ENCODE results near the gene RNF224. TPM values are rescaled to one million over a fixed set of nuclear protein-coding genes. Genes with fewer than 3 reads are reported as not detected.
A peak's percentile ranks its signal among the peaks of the same experiment; 100 is the strongest.

The RNF224 gene
- total RNA-seq, 1 experiment from 2014 or later, result 0.27 TPM

- ChIA-PET CTCF (no interaction called here), POLR2A (interaction anchor here (0.6 to 0.8 kb wide), 2 partner anchors 12 to 23 kb away, joined by 3 read pairs; partner anchors contain the start of genes NDOR1, TMEM203 and TUBB4B)
- H3K36me3 Mint-ChIP-seq (ENCODE audit: insufficient read depth, unreplicated experiment), result peaks cover 27% of the 10 kb centered on the region
- no peaks in the 10 kb centered on the region for H3K9me3 Mint-ChIP-seq (ENCODE audit: unreplicated experiment)
- peak overlapping the region; percentile 71 for H3K27ac Mint-ChIP-seq (ENCODE audit: unreplicated experiment)
- H3K27me3 ChIP-seq (replicated peaks; ENCODE audit: control insufficient read depth, insufficient read depth, low read length), result no peaks in the 10 kb centered on the region
- no peaks in the 10 kb centered on the region for H3K27me3 Mint-ChIP-seq (ENCODE audit: insufficient read depth, unreplicated experiment)
- intact Hi-C loops (cut with micrococcal nuclease; ENCODE audit: unreplicated experiment), result no loop called here
- H3K4me1 ChIP-seq, result peaks cover 25% of the 10 kb centered on the region
- TF ChIP-seq, protein P1, sequence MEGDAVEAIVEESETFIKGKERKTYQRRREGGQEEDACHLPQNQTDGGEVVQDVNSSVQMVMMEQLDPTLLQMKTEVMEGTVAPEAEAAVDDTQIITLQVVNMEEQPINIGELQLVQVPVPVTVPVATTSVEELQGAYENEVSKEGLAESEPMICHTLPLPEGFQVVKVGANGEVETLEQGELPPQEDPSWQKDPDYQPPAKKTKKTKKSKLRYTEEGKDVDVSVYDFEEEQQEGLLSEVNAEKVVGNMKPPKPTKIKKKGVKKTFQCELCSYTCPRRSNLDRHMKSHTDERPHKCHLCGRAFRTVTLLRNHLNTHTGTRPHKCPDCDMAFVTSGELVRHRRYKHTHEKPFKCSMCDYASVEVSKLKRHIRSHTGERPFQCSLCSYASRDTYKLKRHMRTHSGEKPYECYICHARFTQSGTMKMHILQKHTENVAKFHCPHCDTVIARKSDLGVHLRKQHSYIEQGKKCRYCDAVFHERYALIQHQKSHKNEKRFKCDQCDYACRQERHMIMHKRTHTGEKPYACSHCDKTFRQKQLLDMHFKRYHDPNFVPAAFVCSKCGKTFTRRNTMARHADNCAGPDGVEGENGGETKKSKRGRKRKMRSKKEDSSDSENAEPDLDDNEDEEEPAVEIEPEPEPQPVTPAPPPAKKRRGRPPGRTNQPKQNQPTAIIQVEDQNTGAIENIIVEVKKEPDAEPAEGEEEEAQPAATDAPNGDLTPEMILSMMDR (IDR thresholded peaks at IDR 0.05; ENCODE audit: insufficient read depth in 1 of 2, low read depth in 1 of 2, low read length in 1 of 2, severe bottlenecking in 1 of 2, unreplicated experiment in 1 of 2), result no peak
- H3K9me3 ChIP-seq, result no peaks in the 10 kb centered on the region
- H3K4me1 Mint-ChIP-seq (ENCODE audit: low read depth, unreplicated experiment), result peaks cover 6% of the 10 kb centered on the region
- peak overlapping the region; percentile 66 for H3K4me3 Mint-ChIP-seq (ENCODE audit: unreplicated experiment)
- BruUV-seq (replicated peaks), result TSS peak; percentile 8
- H3K4me3 ChIP-seq (ENCODE audit: low read depth, low read length), result peak overlapping the region; percentile 23
- H3K36me3 ChIP-seq (ENCODE audit: control insufficient read depth, insufficient read depth, low read length), result no peaks in the 10 kb centered on the region
- peak; percentile 83 to 88 for DNase-seq
Observed at GRCh38 chr9:137217276-137218211, 9.8 kb upstream of the RNF224 start.

GRCh38 chr9:137218212-137218753, 9.0 kb upstream of the RNF224 start:
- no peaks in the 10 kb centered on the region for H3K36me3 ChIP-seq (ENCODE audit: control insufficient read depth, insufficient read depth, low read length)
- BruUV-seq (replicated peaks), result no TSS peak
- POLR2A ChIA-PET, result interaction anchor here (0.5 to 0.6 kb wide), 2 partner anchors 13 to 28 kb away, joined by 3 to 5 read pairs; partner anchors contain the start of genes NDOR1 and TMEM203
- intact Hi-C loops (cut with micrococcal nuclease; ENCODE audit: unreplicated experiment), result no loop called here
- CTCF ChIA-PET, result interaction anchor here (0.8 kb wide), 2 partner anchors 18 to 189 kb away, joined by 3 to 8 read pairs; no protein-coding TSS in a partner anchor
- H3K4me1 ChIP-seq, result peaks cover 25% of the 10 kb centered on the region
- Mint-ChIP-seq H3K36me3 (ENCODE audit: insufficient read depth, unreplicated experiment) (peaks cover 33% of the 10 kb centered on the region), H3K27me3 (ENCODE audit: insufficient read depth, unreplicated experiment) (no peaks in the 10 kb centered on the region), H3K4me1 (ENCODE audit: low read depth, unreplicated experiment) (peaks cover 6% of the 10 kb centered on the region), H3K4me3 (ENCODE audit: unreplicated experiment) (peak overlapping the region; percentile 31), H3K9me3 (ENCODE audit: unreplicated experiment) (no peaks in the 10 kb centered on the region), H3K27ac (ENCODE audit: unreplicated experiment) (no peak overlapping the region)
- TF ChIP-seq, protein P1 (IDR thresholded peaks at IDR 0.05; ENCODE audit: insufficient read depth in 1 of 2, low read depth in 1 of 2, low read length in 1 of 2, severe bottlenecking in 1 of 2, unreplicated experiment in 1 of 2), result no peak
- H3K4me3 ChIP-seq (ENCODE audit: low read depth, low read length), result no peak overlapping the region
- H3K27me3 ChIP-seq (replicated peaks; ENCODE audit: control insufficient read depth, insufficient read depth, low read length), result no peaks in the 10 kb centered on the region
- no peaks in the 10 kb centered on the region for H3K9me3 ChIP-seq
- DNase-seq, result no peak

- CTCF ChIA-PET, result interaction anchor here (0.8 to 0.9 kb wide), 3 partner anchors 18 to 189 kb away, joined by 3 to 8 read pairs (median 3); partner anchors contain the start of gene SSNA1
- Histone ChIP-seq H3K4me1 (peaks cover 25% of the 10 kb centered on the region), H3K9me3 (no peaks in the 10 kb centered on the region), H3K36me3 (ENCODE audit: control insufficient read depth, insufficient read depth, low read length) (no peaks in the 10 kb centered on the region), H3K27me3 (replicated peaks; ENCODE audit: control insufficient read depth, insufficient read depth, low read length) (no peaks in the 10 kb centered on the region), H3K4me3 (ENCODE audit: low read depth, low read length) (no peak overlapping the region)
- peaks cover 6% of the 10 kb centered on the region for H3K4me1 Mint-ChIP-seq (ENCODE audit: low read depth, unreplicated experiment)
- TF ChIP-seq, protein P1 (IDR thresholded peaks at IDR 0.05; ENCODE audit: insufficient read depth in 1 of 2, low read depth in 1 of 2, low read length in 1 of 2, severe bottlenecking in 1 of 2, unreplicated experiment in 1 of 2), result no peak
- peak overlapping the region; percentile 31 for H3K4me3 Mint-ChIP-seq (ENCODE audit: unreplicated experiment)
- POLR2A ChIA-PET, result interaction anchor here (0.5 kb wide), 1 partner anchor 28 kb away, joined by 5 read pairs; no protein-coding TSS in a partner anchor
- no peaks in the 10 kb centered on the region for H3K9me3 Mint-ChIP-seq (ENCODE audit: unreplicated experiment)
- peak; percentile 76 to 81 for DNase-seq
- H3K27ac Mint-ChIP-seq (ENCODE audit: unreplicated experiment), result no peak overlapping the region
- H3K27me3 Mint-ChIP-seq (ENCODE audit: insufficient read depth, unreplicated experiment), result no peaks in the 10 kb centered on the region
- H3K36me3 Mint-ChIP-seq (ENCODE audit: insufficient read depth, unreplicated experiment), result peaks cover 38% of the 10 kb centered on the region
- intact Hi-C loops (cut with micrococcal nuclease; ENCODE audit: unreplicated experiment), result loop anchor here (1.0 kb wide), 1 partner anchor 19 kb away; the partner anchor contains the start of gene TPRN
- no TSS peak for BruUV-seq (replicated peaks)
Observed at GRCh38 chr9:137218754-137219271, 8.5 kb upstream of the RNF224 start.

All from Caco-2 (cell line).